Stimulated activated CD4-positive, alpha-beta T cell treated with anti-CD3 and anti-CD28 coated beads, Interleukin-4, amount 100 ng/mL, for 1 hour (primary cell): ENCODE results near the gene AQP4.

Source experiments
- DNase-seq: peaks from one replicate; pipeline ENCODE4 v3.0.0-alpha.2; 2020

The AQP4 gene

DNA sequence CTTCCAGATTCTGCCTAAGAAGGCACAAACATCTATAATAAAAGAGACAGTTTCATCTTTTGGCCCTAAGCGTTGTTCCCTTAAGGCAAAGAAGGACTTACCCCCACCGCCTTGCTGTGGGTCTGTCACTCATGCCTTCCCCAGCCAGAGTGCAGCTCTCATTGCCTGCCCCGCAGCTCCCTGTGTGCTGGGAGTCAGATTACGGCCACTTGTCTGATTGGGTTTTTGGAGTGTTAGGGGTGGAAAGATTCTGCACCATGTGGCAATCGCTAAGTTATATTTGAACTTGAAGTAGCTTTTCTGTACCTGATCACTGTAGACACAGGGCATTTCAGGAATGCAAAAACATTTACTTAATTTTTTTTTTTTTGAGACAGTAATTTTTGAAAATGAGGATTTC, at the start of gene AQP4:
TSS of gene AQP4 (minus strand) at position 151 of the 400 bp plus-strand sequence. CDS start at position 133, 18 bp downstream.
- DNase-seq = no peak

- DNase-seq = no peak
Observed at GRCh38 chr18:26911840-26912239, 46.3 kb upstream of the AQP4 start.

- no peak for DNase-seq
Observed at GRCh38 chr18:26909599-26910290, 44.2 kb upstream of the AQP4 start.

- DNase-seq = no peak
Observed at GRCh38 chr18:26908906-26909305, 43.4 kb upstream of the AQP4 start.

GRCh38 chr18:26902291-26902690, 36.8 kb upstream of the AQP4 start:
- no peak for DNase-seq

DNA sequence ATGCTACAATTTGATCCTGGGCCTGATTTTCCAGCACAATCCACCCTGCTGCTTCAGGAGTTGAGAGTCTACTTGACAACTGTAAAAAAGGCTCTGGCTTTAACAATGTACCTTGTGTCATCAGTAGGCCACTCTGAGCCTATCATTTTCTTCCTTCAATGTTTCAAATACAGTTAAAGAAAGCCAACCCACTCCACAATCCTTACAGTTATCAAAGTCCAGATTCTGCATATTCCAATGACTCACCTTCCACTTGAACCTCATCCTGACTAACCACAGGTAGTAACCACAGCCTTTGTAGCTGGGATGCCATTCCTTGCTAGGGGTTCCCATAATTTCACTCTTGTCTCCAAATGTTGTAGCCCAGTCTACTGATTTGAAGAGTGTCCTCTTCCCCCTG, 35.5 kb upstream of the AQP4 start:
- DNase-seq = no peak

DNA sequence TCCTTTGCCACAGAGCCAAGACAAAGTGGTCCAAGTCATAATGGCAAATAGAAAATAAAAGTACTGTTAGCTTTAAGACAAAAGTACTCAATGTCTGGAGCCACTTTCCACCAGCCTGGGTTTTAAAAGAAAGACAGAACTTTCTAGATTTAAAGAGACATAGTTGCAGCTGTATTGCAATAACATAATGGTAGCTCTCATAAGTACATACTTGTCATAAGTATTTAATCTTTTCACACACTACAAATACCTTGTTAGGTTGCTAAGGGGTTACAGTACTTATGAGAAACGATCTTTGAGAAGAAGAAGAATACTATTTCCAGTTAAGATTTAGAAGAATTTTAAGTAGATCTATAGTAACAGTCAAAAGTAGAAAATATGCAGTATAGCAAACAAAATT, 28.9 kb upstream of the AQP4 start:
- no peak for DNase-seq

- DNase-seq = no peak
Observed at GRCh38 chr18:26893996-26894395, 28.5 kb upstream of the AQP4 start.

- DNase-seq = no peak
Observed at GRCh38 chr18:26888259-26888658, 22.8 kb upstream of the AQP4 start.

DNA sequence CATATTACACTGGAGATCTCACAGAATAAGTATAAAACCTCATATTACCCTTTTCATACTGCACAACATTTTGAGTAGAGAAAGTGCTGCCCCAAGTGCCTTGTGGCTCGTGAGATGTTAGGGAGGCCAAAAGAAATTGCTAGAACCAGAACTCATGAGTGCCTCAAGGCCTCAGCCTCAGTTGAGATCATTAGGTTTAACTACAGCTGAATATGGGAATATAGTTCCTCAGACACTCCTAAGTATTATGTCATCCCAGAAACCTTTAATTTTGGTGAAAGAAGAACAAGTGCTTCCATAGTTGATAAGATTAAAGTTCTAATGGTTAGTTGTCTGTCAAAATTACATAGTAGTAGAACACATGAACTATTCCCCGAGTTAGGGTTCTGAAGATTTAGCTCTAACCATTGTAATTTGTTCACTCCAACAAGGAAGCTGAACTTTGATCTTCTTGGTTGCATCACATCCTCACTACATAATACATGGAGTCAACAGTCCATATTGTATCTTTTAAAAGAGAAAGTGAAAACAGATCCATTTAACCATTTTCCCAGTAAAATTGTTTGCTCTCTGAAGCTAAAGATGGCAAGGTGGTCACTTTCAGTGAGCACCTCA, 9.6 kb upstream of the AQP4 start:
- no peak for DNase-seq

DNA sequence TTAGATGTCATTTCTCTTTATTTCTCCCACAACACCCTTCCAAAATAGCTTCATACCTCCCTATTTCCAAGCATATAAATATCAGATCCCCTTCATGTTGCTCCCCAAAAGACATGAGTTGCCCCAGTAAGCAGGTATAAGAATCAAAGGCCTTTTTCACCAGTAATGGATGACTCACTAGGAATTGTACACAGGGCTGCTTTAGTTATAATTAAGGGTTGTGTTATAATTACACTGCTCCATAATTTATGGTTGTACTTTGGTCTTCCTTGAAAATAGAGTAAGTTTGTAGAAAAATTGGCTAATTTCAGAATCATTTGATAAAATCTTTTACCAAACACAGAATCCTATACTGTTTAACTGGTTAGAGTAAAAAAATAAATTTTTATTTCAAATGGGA, 8.8 kb upstream of the AQP4 start:
- no peak for DNase-seq

GRCh38 chr18:26869640-26870039, 4.1 kb upstream of the AQP4 start:
- DNase-seq = no peak

DNA sequence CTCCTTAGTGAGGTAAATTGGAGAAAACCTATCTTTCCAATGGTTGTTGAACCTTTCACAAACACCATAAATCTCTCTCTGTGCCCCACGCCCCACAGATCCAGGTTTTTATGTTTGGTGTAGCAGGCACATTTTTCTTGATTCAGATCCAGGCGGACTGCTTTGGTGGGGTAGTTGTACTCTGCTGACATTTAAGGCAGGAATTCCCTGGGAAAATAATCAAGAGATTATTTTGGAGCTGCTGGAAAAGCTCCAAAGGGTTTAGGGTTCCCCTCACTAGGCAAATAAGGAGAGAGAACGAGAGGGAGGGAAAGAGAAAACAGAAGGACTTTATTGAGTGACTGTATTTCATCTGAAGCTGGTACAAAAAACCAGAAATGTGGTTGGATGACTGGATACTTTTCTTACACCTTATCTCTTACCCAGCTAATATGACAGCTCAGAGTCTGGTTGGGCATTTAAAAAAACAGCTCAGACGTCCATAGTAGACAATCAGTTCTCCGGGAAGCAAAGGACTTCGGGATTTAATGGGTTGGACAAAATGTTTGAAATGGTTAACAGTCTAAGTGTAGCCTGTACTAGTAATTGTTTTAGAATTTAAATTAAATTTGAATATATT, 3.6 kb upstream of the AQP4 start:
- DNase-seq = no peak

GRCh38 chr18:26867471-26867870, 2.0 kb upstream of the AQP4 start:
- DNase-seq = no peak

- no peak for DNase-seq
Observed at GRCh38 chr18:26864658-26865057, 849 bp downstream of the AQP4 start.

DNA sequence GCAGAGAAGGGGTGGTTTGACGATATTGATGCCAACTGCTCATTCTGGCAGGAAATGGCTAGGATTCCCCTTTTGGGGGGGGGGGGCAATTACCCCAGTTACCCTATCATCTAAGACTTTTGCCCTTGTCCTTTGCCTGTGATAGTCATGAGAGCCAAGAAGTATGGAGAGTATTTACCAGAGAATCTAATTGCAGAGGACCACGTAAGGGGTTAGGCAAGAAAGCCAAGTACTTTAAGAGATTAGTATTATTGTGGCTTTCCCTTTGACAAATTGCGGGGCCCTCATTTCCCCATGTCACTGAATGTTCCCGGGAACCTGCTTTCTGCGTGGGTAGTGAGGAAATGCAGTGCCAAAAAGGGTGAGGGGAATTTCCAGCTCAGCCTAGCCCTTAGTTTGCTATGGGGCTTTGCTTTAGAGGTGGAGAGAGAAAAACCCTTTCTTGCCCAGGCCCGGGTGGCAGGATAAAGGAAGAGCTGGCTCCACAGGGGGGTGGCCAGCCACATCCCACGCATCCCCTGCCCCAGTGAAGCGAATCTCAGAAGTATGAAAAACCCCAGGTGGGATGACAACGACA, 1.5 kb downstream of the AQP4 start:
- no peak for DNase-seq

- DNase-seq = no peak
Observed at GRCh38 chr18:26863122-26863879, 2.2 kb downstream of the AQP4 start.

- DNase-seq = no peak
Observed at GRCh38 chr18:26862084-26862483, 3.4 kb downstream of the AQP4 start.

DNA sequence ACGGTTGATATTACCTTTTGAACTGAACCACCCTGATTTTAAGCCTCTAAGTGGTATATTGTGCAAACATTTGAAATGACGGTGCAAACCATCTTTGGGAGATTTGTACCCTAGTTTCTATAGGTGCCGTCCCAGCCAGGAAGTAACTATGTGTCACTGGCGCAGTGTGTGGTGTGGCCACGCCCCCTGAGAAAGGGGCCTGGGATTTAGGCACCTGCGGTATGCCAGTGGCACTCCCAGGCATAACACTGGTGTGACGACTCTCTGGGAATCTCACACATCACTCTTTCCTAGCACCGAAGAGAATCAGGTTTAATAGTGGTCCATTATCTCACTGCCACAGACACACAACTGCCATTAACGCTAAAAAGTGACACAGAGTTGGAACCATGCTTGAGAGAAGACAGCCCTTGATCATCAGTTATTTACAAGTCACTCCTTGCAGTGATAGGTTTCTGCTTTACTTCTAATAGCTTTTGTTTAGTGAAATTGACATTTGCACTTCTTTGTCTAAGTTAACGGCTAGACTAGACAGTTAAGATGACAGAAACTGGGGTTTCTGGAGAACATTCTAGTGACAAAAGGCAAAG, 11.1 kb downstream of the AQP4 start:
- DNase-seq = no peak

DNA sequence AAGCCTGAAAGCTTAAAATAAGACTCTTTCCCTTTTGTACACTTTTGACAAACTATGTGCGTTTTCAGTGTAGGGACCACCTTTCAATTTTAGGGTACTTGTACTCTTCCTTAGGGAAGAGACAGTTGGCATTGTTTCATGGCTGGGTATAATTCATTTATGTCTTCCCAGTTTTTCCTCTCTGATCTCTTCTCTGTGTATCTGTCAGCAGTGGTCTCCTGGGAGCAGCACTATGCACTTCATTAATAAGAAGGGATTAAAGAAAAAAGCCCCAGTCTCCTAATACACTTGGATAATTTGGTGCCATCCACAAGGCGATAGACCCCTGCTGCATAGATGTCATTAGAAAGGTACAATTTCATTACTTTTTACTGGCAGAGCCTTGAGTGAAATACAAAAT, 12.1 kb downstream of the AQP4 start:
- no peak for DNase-seq

DNA sequence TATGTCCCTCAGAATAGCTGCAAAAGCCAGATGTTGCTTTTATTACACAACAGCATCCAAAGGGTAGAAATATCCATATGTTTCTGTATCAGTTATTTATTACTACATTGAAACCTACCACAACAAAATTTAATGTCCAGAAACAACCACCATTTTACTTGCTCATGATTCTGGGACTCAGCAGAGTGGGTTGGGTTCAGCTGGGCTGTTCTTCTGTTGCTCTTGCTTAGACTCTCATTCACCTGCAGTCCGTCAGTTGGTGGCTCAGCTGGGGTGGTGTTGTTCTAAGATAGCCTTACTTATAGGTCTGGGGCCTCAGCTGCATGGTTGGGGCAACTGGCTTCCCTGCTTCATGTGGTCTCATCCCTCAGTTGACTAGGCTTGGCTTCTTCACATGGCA, 21.7 kb downstream of the AQP4 start:
- DNase-seq = no peak

DNA sequence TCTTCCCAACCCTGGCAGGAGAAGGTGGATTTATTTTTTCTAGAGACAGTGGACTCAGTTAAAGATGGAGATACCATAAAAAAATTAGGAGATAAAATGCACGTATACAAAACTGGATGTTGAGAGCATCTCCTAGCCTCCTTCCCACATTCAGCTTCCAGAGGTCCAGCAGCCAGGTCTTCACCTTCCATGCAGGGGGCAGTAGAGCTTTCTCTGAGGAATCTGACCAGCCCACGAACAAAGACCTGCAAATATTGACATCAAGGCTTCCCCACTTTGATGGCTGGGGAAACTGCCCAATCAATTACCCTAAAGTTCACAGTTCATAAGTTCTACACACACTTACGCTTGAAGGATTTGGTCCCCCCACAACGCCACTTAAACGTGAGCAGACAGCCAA, 24.5 kb downstream of the AQP4 start:
- no peak for DNase-seq

DNA sequence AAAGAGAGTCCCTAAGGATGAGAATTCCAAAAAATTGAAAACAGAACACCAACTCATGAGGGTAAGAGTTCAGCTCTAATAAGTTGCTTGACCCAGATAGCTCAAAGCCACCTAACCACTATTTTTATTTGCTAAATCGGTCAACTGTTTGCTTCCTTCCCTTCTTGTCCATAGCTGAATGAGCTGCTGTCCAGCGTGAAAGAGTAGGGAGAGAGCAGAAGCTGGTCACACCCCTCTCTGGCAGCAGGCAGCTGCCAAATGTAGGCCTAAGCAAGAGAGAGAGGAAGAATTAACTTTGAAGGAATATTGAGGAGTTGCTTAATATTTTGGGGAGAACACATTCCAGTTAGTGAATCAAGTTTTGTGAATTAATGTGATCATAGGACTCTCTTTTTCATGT, 25.9 kb downstream of the AQP4 start:
- DNase-seq = no peak
